NCI-H226 (cell line): ENCODE data around the gene GRHL1.

ENCODE experiments used
- DNase-seq: peaks from one replicate; pipeline ENCODE4 v3.0.0-alpha.2; 2015

Gene GRHL1

GRCh38 chr2:9949992-9950520 lies 1.4 kb upstream of the GRHL1 start:
- no peak for DNase-seq

- DNase-seq: no peak
Observed at GRCh38 chr2:9950521-9951271, 797 bp upstream of the GRHL1 start.

GRCh38 chr2:9951272-9951521 lies 296 bp upstream of the GRHL1 start:
- no peak for DNase-seq

- DNase-seq: no peak
Observed at GRCh38 chr2:9952286-9952737, 819 bp downstream of the GRHL1 start.

- DNase-seq: no peak
Observed at GRCh38 chr2:9952856-9953503, 1.5 kb downstream of the GRHL1 start.

GRCh38 chr2:9954136-9954535 lies 2.6 kb downstream of the GRHL1 start:
- no peak for DNase-seq

GRCh38 chr2:9958057-9958456 lies 6.6 kb downstream of the GRHL1 start:
- DNase-seq: no peak

GRCh38 chr2:9959262-9959661 lies 7.8 kb downstream of the GRHL1 start:
- DNase-seq: no peak

GRCh38 chr2:9961013-9961412 lies 9.5 kb downstream of the GRHL1 start:
- DNase-seq: no peak

GRCh38 chr2:9964334-9964980 lies 13.0 kb downstream of the GRHL1 start:
- DNase-seq: no peak

- no peak for DNase-seq
Observed at GRCh38 chr2:9965119-9965822, 13.8 kb downstream of the GRHL1 start.

- no peak for DNase-seq
Observed at GRCh38 chr2:9966491-9967022, 15.1 kb downstream of the GRHL1 start.

- DNase-seq: no peak
Observed at GRCh38 chr2:9967053-9967775, 15.7 kb downstream of the GRHL1 start.

GRCh38 chr2:9968553-9969497 lies 17.3 kb downstream of the GRHL1 start:
- DNase-seq: no peak

- no peak for DNase-seq
Observed at GRCh38 chr2:9970200-9971044, 18.9 kb downstream of the GRHL1 start.

- DNase-seq: no peak
Observed at GRCh38 chr2:9971105-9971818, 19.8 kb downstream of the GRHL1 start.

GRCh38 chr2:9971890-9972289 lies 20.4 kb downstream of the GRHL1 start:
- DNase-seq: no peak

- peak; percentile 81 for DNase-seq
Observed at GRCh38 chr2:9972621-9973479, 21.4 kb downstream of the GRHL1 start.

GRCh38 chr2:9973690-9974089 lies 22.2 kb downstream of the GRHL1 start:
- no peak for DNase-seq
